H1 (cell line): ENCODE data around the gene OTX2. TPM values are rescaled to one million over a fixed set of nuclear protein-coding genes. Genes with fewer than 3 reads are reported as not detected.

Experiments
- ASH2L ChIP-seq: fragments of 200-600, 300-600 bp; sonication (generic); IDR thresholded peaks from one replicate; pipeline ENCODE4 v1.7.1; 2017; ENCODE audit warnings: low read length
- CTBP2 ChIP-seq: IDR thresholded peaks from 2 replicates; pipeline ENCODE4 v1.7.0; 2011; ENCODE audit warnings: borderline replicate concordance, mild to moderate bottlenecking, moderate library complexity, mixed read lengths, low read length; ENCODE audit not compliant: insufficient read depth, insufficient read length
- HDAC2 ChIP-seq, 2 experiments: fragments of 300-600 bp in 1 of 2; sonication (generic) in 1 of 2; IDR thresholded peaks; 2 replicates each; pipeline ENCODE4 v1.6.1; 2011 to 2012; ENCODE audit warnings: low read depth in 2 of 2, low read length in 2 of 2, mild to moderate bottlenecking in 2 of 2, moderate library complexity in 2 of 2, borderline replicate concordance in 1 of 2, inconsistent platforms in 1 of 2
- HDAC6 ChIP-seq: IDR thresholded peaks from one replicate; pipeline ENCODE4 v1.7.1; 2012; ENCODE audit warnings: low read depth, mild to moderate bottlenecking, inconsistent platforms, low read length, moderate library complexity
- MAFK ChIP-seq: IDR thresholded peaks from 2 replicates; pipeline ENCODE4 v1.6.1; 2012; ENCODE audit warnings: low read depth, mild to moderate bottlenecking, improper control_type of control experiment, low read length
- NANOG ChIP-seq: IDR thresholded peaks from 2 replicates; pipeline ENCODE4 v1.6.1; 2011; ENCODE audit warnings: low read length, low read depth, mild to moderate bottlenecking, inconsistent platforms; ENCODE audit not compliant: insufficient read depth, poor library complexity, severe bottlenecking
- RNF2 ChIP-seq: fragments of 200-900, 300-1000 bp; sonication (generic); IDR thresholded peaks from 2 replicates; pipeline ENCODE4 v1.7.1; 2016; ENCODE audit warnings: borderline replicate concordance, low read depth, mild to moderate bottlenecking, antibody characterized with exemption, low read length; ENCODE audit not compliant: poor library complexity, severe bottlenecking; ENCODE audit errors: missing control alignments
- SP1 ChIP-seq: IDR thresholded peaks from 2 replicates; pipeline ENCODE4 v1.6.1; 2011; ENCODE audit warnings: low read depth, low read length
- SUZ12 ChIP-seq: fragments of 200-600 bp; sonication (generic); IDR thresholded peaks from 2 replicates; pipeline ENCODE4 v1.6.1; 2012; ENCODE audit warnings: mild to moderate bottlenecking, inconsistent platforms, low read length, moderate library complexity, mixed read lengths
- polyA plus RNA-seq, 7 experiments: library from polyadenylated mRNA; depleted of rRNA in 3 of 7; stranded (reverse) in 5 of 7; unstranded in 2 of 7; fragments of >200 nt in 5 of 7; fragments of 200-250 nt in 2 of 7; gene quantifications; 1 replicate in 5 of 7; 2 replicates in 1 of 7; 4 replicates in 1 of 7; pipeline versions ENCODE4 v1.2.1 to v1.2.3, GENCODE V29; 2011 to 2013; ENCODE audit warnings: missing spikeins in 2 of 7, mixed read lengths in 2 of 7
- total RNA-seq: library from RNA; stranded (reverse); fragmentation: NEBNext Ultra II Directional; extraction: Animal tissue kit (Norgen Biotek cat#: 25700); gene quantifications from 2 replicates; pipeline ENCODE4 v1.2.1, GENCODE V29; 2021
- TF ChIP-seq, protein P1 (sequence below): IDR thresholded peaks from 2 replicates; pipeline ENCODE4 v1.6.1; 2011; ENCODE audit warnings: low read length, improper control_type of control experiment

The OTX2 gene
- total and polyA plus RNA-seq, 2 of the 8 experiments (the other 6 are each of a cell fraction or from before 2014, with no cell fraction given), result 33.9 to 155 TPM

- TF ChIP-seq SP1, result no peak
- no peak for TF ChIP-seq NANOG
- no peak for TF ChIP-seq MAFK
- no peak for TF ChIP-seq HDAC6
- TF ChIP-seq, protein P1, sequence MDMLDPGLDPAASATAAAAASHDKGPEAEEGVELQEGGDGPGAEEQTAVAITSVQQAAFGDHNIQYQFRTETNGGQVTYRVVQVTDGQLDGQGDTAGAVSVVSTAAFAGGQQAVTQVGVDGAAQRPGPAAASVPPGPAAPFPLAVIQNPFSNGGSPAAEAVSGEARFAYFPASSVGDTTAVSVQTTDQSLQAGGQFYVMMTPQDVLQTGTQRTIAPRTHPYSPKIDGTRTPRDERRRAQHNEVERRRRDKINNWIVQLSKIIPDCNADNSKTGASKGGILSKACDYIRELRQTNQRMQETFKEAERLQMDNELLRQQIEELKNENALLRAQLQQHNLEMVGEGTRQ, result no peak
- peak; percentile 94 for TF ChIP-seq CTBP2
- peak in 1 of 2 experiments; percentile 7; a peak in 1 of 4 replicates for TF ChIP-seq HDAC2 (IDR thresholded peaks at IDR 0.05; ENCODE audit: borderline replicate concordance in 1 of 2, low read depth in 2 of 2, low read length in 2 of 2)
- no peak for TF ChIP-seq RNF2
- peak; percentile 69; the same call in 1 of the 2 replicates for TF ChIP-seq SUZ12
- no peak for TF ChIP-seq ASH2L
Measured at GRCh38 chr14:56798447-56799342, 11.6 kb downstream of the OTX2 start (continued).
